ENCODE results near the gene ARL15. TPM values are rescaled to one million over a fixed set of nuclear protein-coding genes. Genes with fewer than 3 reads are reported as not detected.

Gene ARL15
- total RNA-seq, 6 donors from 2014 or later = 6.7 to 36.4 (median 20.7) TPM

GRCh38 chr5:54184806-54185205 is 125.6 kb downstream of the ARL15 start:
- DNase-seq = no peak
- Histone ChIP-seq H3K4me1 (peaks cover 0 to 8% (median 0%) of the 10 kb centered on the region in 4 donors), H3K9me3 (no peaks in the 10 kb centered on the region), H3K27me3 (no peaks in the 10 kb centered on the region), H3K36me3 (no peaks in the 10 kb centered on the region), H3K4me3 (no peak overlapping the region), H3K27ac (no peak overlapping the region)
- 87 to 89% methylated on average over 2 of the region's 2 CpGs for WGBS, 2 donors
- ATAC-seq (ENCODE audit: low FRiP score in 2 of 2) = no peak
- TF ChIP-seq POLR2A (IDR thresholded peaks at IDR 0.05) (no peak), CTCF (IDR thresholded peaks at IDR 0.05) (no peak)

GRCh38 chr5:54180630-54181031 is 129.7 kb downstream of the ARL15 start:
- Histone ChIP-seq H3K36me3 (no peaks in the 10 kb centered on the region), H3K9me3 (no peaks in the 10 kb centered on the region), H3K4me1 (peaks cover 0 to 25% (median 15%) of the 10 kb centered on the region in 4 donors), H3K4me3 (no peak overlapping the region), H3K27ac (no peak overlapping the region), H3K27me3 (no peaks in the 10 kb centered on the region)
- DNase-seq (peak in 1 of 2 donors; percentile 27), ATAC-seq (ENCODE audit: low FRiP score in 2 of 2) (no peak)
- no peak for TF ChIP-seq EP300 (IDR thresholded peaks at IDR 0.05)
- no peak for TF ChIP-seq CTCF (IDR thresholded peaks at IDR 0.05)
- TF ChIP-seq POLR2A (IDR thresholded peaks at IDR 0.05) = no peak
- TF ChIP-seq POLR2AphosphoS5 (IDR thresholded peaks at IDR 0.05) = no peak
- WGBS, 2 donors = 68 to 78% methylated on average over 7 of the region's 7 CpGs

- 57 to 69% methylated on average over 4 of the region's 4 CpGs for WGBS, 2 donors
- ATAC-seq (ENCODE audit: low FRiP score in 2 of 2) = no peak
- H3K27me3 ChIP-seq = no peaks in the 10 kb centered on the region
- peaks cover 0 to 25% (median 15%) of the 10 kb centered on the region in 4 donors for H3K4me1 ChIP-seq
- H3K36me3 ChIP-seq = no peaks in the 10 kb centered on the region
- H3K4me3 ChIP-seq = no peak overlapping the region
- DNase-seq = no peak
- no peak overlapping the region for H3K27ac ChIP-seq
- H3K9me3 ChIP-seq = no peaks in the 10 kb centered on the region
- no peak for TF ChIP-seq POLR2A (IDR thresholded peaks at IDR 0.05)
- no peak for TF ChIP-seq CTCF (IDR thresholded peaks at IDR 0.05)
- no peak for TF ChIP-seq POLR2AphosphoS5 (IDR thresholded peaks at IDR 0.05)
- no peak for TF ChIP-seq EP300 (IDR thresholded peaks at IDR 0.05)
These were observed 131.4 kb downstream of the ARL15 start for GRCh38 chr5:54178991-54179390.

- ATAC-seq (ENCODE audit: low FRiP score in 2 of 2) = no peak
- no peak for TF ChIP-seq EP300 (IDR thresholded peaks at IDR 0.05)
- TF ChIP-seq POLR2AphosphoS5 (IDR thresholded peaks at IDR 0.05) = no peak
- Histone ChIP-seq H3K4me3 (no peak overlapping the region), H3K9me3 (no peaks in the 10 kb centered on the region), H3K4me1 (peaks cover 0 to 25% (median 15%) of the 10 kb centered on the region in 4 donors), H3K27me3 (no peaks in the 10 kb centered on the region), H3K27ac (no peak overlapping the region), H3K36me3 (no peaks in the 10 kb centered on the region)
- 68 to 79% methylated on average over 5 of the region's 5 CpGs for WGBS, 2 donors
- no peak for DNase-seq
These were observed 132.2 kb downstream of the ARL15 start for GRCh38 chr5:54178207-54178606.

GRCh38 chr5:54177058-54177457 is 133.3 kb downstream of the ARL15 start:
- no peak for DNase-seq
- no peaks in the 10 kb centered on the region for H3K27me3 ChIP-seq
- H3K27ac ChIP-seq = no peak overlapping the region
- H3K9me3 ChIP-seq = no peaks in the 10 kb centered on the region
- ATAC-seq (ENCODE audit: low FRiP score in 2 of 2) = no peak
- H3K4me3 ChIP-seq = no peak overlapping the region
- H3K4me1 ChIP-seq = peaks cover 0 to 25% (median 15%) of the 10 kb centered on the region in 4 donors
- 79 to 82% methylated on average over 2 of the region's 2 CpGs for WGBS, 2 donors
- H3K36me3 ChIP-seq = no peaks in the 10 kb centered on the region
- no peak for TF ChIP-seq CTCF (IDR thresholded peaks at IDR 0.05)
- no peak for TF ChIP-seq EP300 (IDR thresholded peaks at IDR 0.05)
- TF ChIP-seq POLR2AphosphoS5 (IDR thresholded peaks at IDR 0.05) = no peak
- no peak for TF ChIP-seq POLR2A (IDR thresholded peaks at IDR 0.05)

All from upper lobe of left lung (tissue), 6 donors.